ENCODE data around the gene MGAT4A.

Gene MGAT4A

GRCh38 chr2:98683728-98684127, 47.2 kb downstream of the MGAT4A start:
- no peak overlapping the region for H3K27ac ChIP-seq (replicated peaks; ENCODE audit: low read length)
- H3K36me3 ChIP-seq (replicated peaks in 1 of 2; ENCODE audit: control insufficient read depth in 2 of 2, insufficient read depth in 2 of 2, low read length in 2 of 2), result no peaks in the 10 kb centered on the region
- H3K27me3 ChIP-seq (ENCODE audit: control insufficient read depth in 3 of 3, insufficient read depth in 3 of 3, low read depth in 1 of 3, low read length in 3 of 3), result no peaks in the 10 kb centered on the region
- no peak overlapping the region for H3K4me3 ChIP-seq (ENCODE audit: low read length in 2 of 2)
- no peak overlapping the region for H3K9ac ChIP-seq (ENCODE audit: low read depth, low read length, poor library complexity)
- H3K4me1 ChIP-seq (ENCODE audit: control insufficient read depth in 2 of 2, insufficient read depth in 1 of 2, low read depth in 1 of 2, low read length in 2 of 2), result peaks cover 3 to 5% of the 10 kb centered on the region in 2 donors
- H2BK120ac ChIP-seq (ENCODE audit: low read depth, low read length), result no peak overlapping the region
- no peak overlapping the region for H2AK5ac ChIP-seq (ENCODE audit: low read depth, low read length)
- no peak overlapping the region for H2BK12ac ChIP-seq (ENCODE audit: low read length)
- no peak overlapping the region for H2BK5ac ChIP-seq (ENCODE audit: low read length)
- H3K9me3 ChIP-seq (replicated peaks in 1 of 2; ENCODE audit: control insufficient read depth in 2 of 2, insufficient read depth in 1 of 2, low read depth in 1 of 2, low read length in 2 of 2), result no peaks in the 10 kb centered on the region
- no peak overlapping the region for H3K4me2 ChIP-seq (ENCODE audit: insufficient read depth, low read length, poor library complexity, severe bottlenecking)
- no peak overlapping the region for H2AFZ ChIP-seq (ENCODE audit: low read length)
- DNase-seq (ENCODE audit: low spot score), result no peak
- H3K14ac ChIP-seq (ENCODE audit: low read length), result no peak overlapping the region
- H3K79me1 ChIP-seq (ENCODE audit: low read depth, low read length), result no peaks in the 10 kb centered on the region
- H3K23ac ChIP-seq (ENCODE audit: low read depth, low read length, poor library complexity), result no peak overlapping the region
- H3K18ac ChIP-seq (ENCODE audit: low read length), result no peak overlapping the region
- WGBS, 2 donors (ENCODE audit: extremely low coverage in 2 of 2, insufficient read length in 2 of 2, insufficient replicate concordance in 1 of 2), result no CpG with 5 or more reads among the region's 5 CpGs
- no peak overlapping the region for H4K91ac ChIP-seq (ENCODE audit: low read depth, low read length, poor library complexity)
- no peak overlapping the region for H4K8ac ChIP-seq (ENCODE audit: low read depth, low read length)
- H2BK15ac ChIP-seq (ENCODE audit: low read length), result no peak overlapping the region
- no peak overlapping the region for H3K4ac ChIP-seq (ENCODE audit: low read length)

GRCh38 chr2:98676742-98677141, 54.2 kb downstream of the MGAT4A start:
- H2BK12ac ChIP-seq (ENCODE audit: low read length), result no peak overlapping the region
- no peak overlapping the region for H3K9ac ChIP-seq (ENCODE audit: low read depth, low read length, poor library complexity)

GRCh38 chr2:98674233-98674964, 56.5 kb downstream of the MGAT4A start:
- Histone ChIP-seq H4K91ac (ENCODE audit: low read depth, low read length, poor library complexity) (no peak overlapping the region), H3K4me3 (ENCODE audit: low read length in 2 of 2) (no peak overlapping the region), H3K36me3 (replicated peaks in 1 of 2; ENCODE audit: control insufficient read depth in 2 of 2, insufficient read depth in 2 of 2, low read length in 2 of 2) (no peaks in the 10 kb centered on the region), H4K8ac (ENCODE audit: low read depth, low read length) (no peak overlapping the region), H3K9ac (ENCODE audit: low read depth, low read length, poor library complexity) (no peak overlapping the region), H2BK15ac (ENCODE audit: low read length) (no peak overlapping the region), H3K18ac (ENCODE audit: low read length) (no peak overlapping the region), H3K9me3 (replicated peaks in 1 of 2; ENCODE audit: control insufficient read depth in 2 of 2, insufficient read depth in 1 of 2, low read depth in 1 of 2, low read length in 2 of 2) (peaks cover 0 to 1% of the 10 kb centered on the region in 2 donors), H3K23ac (ENCODE audit: low read depth, low read length, poor library complexity) (no peak overlapping the region), H3K79me1 (ENCODE audit: low read depth, low read length) (no peaks in the 10 kb centered on the region), H3K4me1 (ENCODE audit: control insufficient read depth in 2 of 2, insufficient read depth in 1 of 2, low read depth in 1 of 2, low read length in 2 of 2) (no peaks in the 10 kb centered on the region), H2BK5ac (ENCODE audit: low read length) (no peak overlapping the region), H2BK12ac (ENCODE audit: low read length) (no peak overlapping the region), H3K27me3 (ENCODE audit: control insufficient read depth in 3 of 3, insufficient read depth in 3 of 3, low read depth in 1 of 3, low read length in 3 of 3) (no peaks in the 10 kb centered on the region), H3K27ac (replicated peaks; ENCODE audit: low read length) (no peak overlapping the region), H2AK5ac (ENCODE audit: low read depth, low read length) (no peak overlapping the region), H3K4me2 (ENCODE audit: insufficient read depth, low read length, poor library complexity, severe bottlenecking) (no peak overlapping the region), H3K14ac (ENCODE audit: low read length) (no peak overlapping the region), H2BK120ac (ENCODE audit: low read depth, low read length) (no peak overlapping the region), H3K4ac (ENCODE audit: low read length) (no peak overlapping the region), H2AFZ (ENCODE audit: low read length) (no peak overlapping the region)
- no CpG with 5 or more reads among the region's 3 CpGs for WGBS, 2 donors (ENCODE audit: extremely low coverage in 2 of 2, insufficient read length in 2 of 2, insufficient replicate concordance in 1 of 2)
- DNase-seq (ENCODE audit: low spot score), result no peak

More at GRCh38 chr2:98676742-98677141, 54.2 kb downstream of the MGAT4A start:
- Histone ChIP-seq H2BK120ac (ENCODE audit: low read depth, low read length) (no peak overlapping the region), H4K91ac (ENCODE audit: low read depth, low read length, poor library complexity) (no peak overlapping the region), H4K8ac (ENCODE audit: low read depth, low read length) (no peak overlapping the region), H2BK5ac (ENCODE audit: low read length) (no peak overlapping the region), H3K4me1 (ENCODE audit: control insufficient read depth in 2 of 2, insufficient read depth in 1 of 2, low read depth in 1 of 2, low read length in 2 of 2) (no peaks in the 10 kb centered on the region), H3K27ac (replicated peaks; ENCODE audit: low read length) (no peak overlapping the region), H3K9me3 (replicated peaks in 1 of 2; ENCODE audit: control insufficient read depth in 2 of 2, insufficient read depth in 1 of 2, low read depth in 1 of 2, low read length in 2 of 2) (peaks cover 0 to 1% of the 10 kb centered on the region in 2 donors), H2AK5ac (ENCODE audit: low read depth, low read length) (no peak overlapping the region), H3K27me3 (ENCODE audit: control insufficient read depth in 3 of 3, insufficient read depth in 3 of 3, low read depth in 1 of 3, low read length in 3 of 3) (no peaks in the 10 kb centered on the region), H3K14ac (ENCODE audit: low read length) (no peak overlapping the region), H3K4me2 (ENCODE audit: insufficient read depth, low read length, poor library complexity, severe bottlenecking) (no peak overlapping the region), H3K79me1 (ENCODE audit: low read depth, low read length) (no peaks in the 10 kb centered on the region), H3K4ac (ENCODE audit: low read length) (no peak overlapping the region), H2AFZ (ENCODE audit: low read length) (no peak overlapping the region), H3K4me3 (ENCODE audit: low read length in 2 of 2) (no peak overlapping the region), H3K23ac (ENCODE audit: low read depth, low read length, poor library complexity) (no peak overlapping the region), H3K36me3 (replicated peaks in 1 of 2; ENCODE audit: control insufficient read depth in 2 of 2, insufficient read depth in 2 of 2, low read length in 2 of 2) (no peaks in the 10 kb centered on the region), H2BK15ac (ENCODE audit: low read length) (no peak overlapping the region), H3K18ac (ENCODE audit: low read length) (no peak overlapping the region)
- no peak for DNase-seq (ENCODE audit: low spot score)
- no CpG with 5 or more reads among the region's 3 CpGs for WGBS, 2 donors (ENCODE audit: extremely low coverage in 2 of 2, insufficient read length in 2 of 2, insufficient replicate concordance in 1 of 2)

GRCh38 chr2:98669675-98670074, 61.3 kb downstream of the MGAT4A start:
- Histone ChIP-seq H2BK120ac (ENCODE audit: low read depth, low read length) (no peak overlapping the region), H3K36me3 (replicated peaks in 1 of 2; ENCODE audit: control insufficient read depth in 2 of 2, insufficient read depth in 2 of 2, low read length in 2 of 2) (no peaks in the 10 kb centered on the region), H3K9ac (ENCODE audit: low read depth, low read length, poor library complexity) (no peak overlapping the region), H4K91ac (ENCODE audit: low read depth, low read length, poor library complexity) (no peak overlapping the region), H2BK12ac (ENCODE audit: low read length) (no peak overlapping the region), H3K4ac (ENCODE audit: low read length) (no peak overlapping the region), H3K79me1 (ENCODE audit: low read depth, low read length) (no peaks in the 10 kb centered on the region), H3K4me1 (ENCODE audit: control insufficient read depth in 2 of 2, insufficient read depth in 1 of 2, low read depth in 1 of 2, low read length in 2 of 2) (no peaks in the 10 kb centered on the region), H3K9me3 (replicated peaks in 1 of 2; ENCODE audit: control insufficient read depth in 2 of 2, insufficient read depth in 1 of 2, low read depth in 1 of 2, low read length in 2 of 2) (peaks cover 0 to under 1% of the 10 kb centered on the region in 2 donors), H2BK5ac (ENCODE audit: low read length) (no peak overlapping the region), H3K4me2 (ENCODE audit: insufficient read depth, low read length, poor library complexity, severe bottlenecking) (no peak overlapping the region), H3K27me3 (ENCODE audit: control insufficient read depth in 3 of 3, insufficient read depth in 3 of 3, low read depth in 1 of 3, low read length in 3 of 3) (no peaks in the 10 kb centered on the region), H2BK15ac (ENCODE audit: low read length) (no peak overlapping the region), H3K4me3 (ENCODE audit: low read length in 2 of 2) (no peak overlapping the region), H3K18ac (ENCODE audit: low read length) (no peak overlapping the region), H4K8ac (ENCODE audit: low read depth, low read length) (no peak overlapping the region), H2AFZ (ENCODE audit: low read length) (no peak overlapping the region), H3K23ac (ENCODE audit: low read depth, low read length, poor library complexity) (no peak overlapping the region), H3K14ac (ENCODE audit: low read length) (no peak overlapping the region), H2AK5ac (ENCODE audit: low read depth, low read length) (no peak overlapping the region), H3K27ac (replicated peaks; ENCODE audit: low read length) (no peak overlapping the region)
- no CpG with 5 or more reads among the region's 1 CpG for WGBS, 2 donors (ENCODE audit: extremely low coverage in 2 of 2, insufficient read length in 2 of 2, insufficient replicate concordance in 1 of 2)
- DNase-seq (ENCODE audit: low spot score), result no peak

Data from neuronal stem cell (in vitro differentiated cells).